HepG2 (cell line): ENCODE data around the gene TNFAIP8L2. TPM values are rescaled to one million over a fixed set of nuclear protein-coding genes. Genes with fewer than 3 reads are reported as not detected.

Experiments
- ATAC-seq: fragments of 200-7000 bp; cut with Tn5 transposase; 3 replicates; pipeline ENCODE4 v1.9.1; 2020; ENCODE audit warnings: mild to moderate bottlenecking, moderate library complexity
- BruUV-seq: library from RNA; stranded (reverse); fragments of 400-500 nt; replicated peaks from 2 replicates; lab custom pipeline; 2021; lab: Mats Ljungman, UMichigan
- CTCF ChIA-PET: fragments of 300-600 bp; formaldehyde crosslinking; extraction: SDS; loops from one replicate; lab custom pipeline; 2021; ENCODE audit warnings: low total read pairs, inconsistent platforms, low intra/inter-chr PET ratio; lab: Yijun Ruan, JAX
- POLR2A ChIA-PET: fragments of 350-600 bp; sonication (Branson Sonifier 250); formaldehyde crosslinking; loops from one replicate; lab custom pipeline; 2020; ENCODE audit warnings: antibody characterized with exemption, inconsistent platforms; lab: Yijun Ruan, JAX
- DNase-seq: peaks from one replicate; pipeline ENCODE4 v3.0.0-alpha.2; 2015; ENCODE audit warnings: low spot score
- FAIRE-seq: peaks from 3 replicates; lab custom pipeline; 2011; peaks lifted over from hg19 to GRCh38; lab: Jason Lieb, UNC
- H2AFZ ChIP-seq: one replicate; pipeline ENCODE4 v1.6.1; 2011; ENCODE audit warnings: low read length, inconsistent platforms
- H3K27ac ChIP-seq: fragments of 300-600 bp; 3 replicates; pipeline ENCODE4 v1.8.0; 2011; ENCODE audit warnings: mixed run types, mild to moderate bottlenecking, mixed read lengths, low read length, inconsistent platforms; ENCODE audit not compliant: insufficient read depth; ENCODE audit errors: extremely low read length
- H3K27me3 ChIP-seq, 2 experiments: fragments of 200-600 bp in 1 of 2; 2 replicates in 1 of 2; 3 replicates in 1 of 2; pipeline versions ENCODE4 v1.6.0 to v1.8.0; 2011; ENCODE audit warnings: low read length in 2 of 2, mild to moderate bottlenecking in 2 of 2, moderate library complexity in 2 of 2, inconsistent platforms in 1 of 2; ENCODE audit not compliant: insufficient read depth in 2 of 2, control insufficient read depth in 1 of 2
- H3K36me3 ChIP-seq, 2 experiments: fragments of 200-600 bp in 1 of 2; replicated peaks in 1 of 2; 2 replicates in 1 of 2; 3 replicates in 1 of 2; pipeline versions ENCODE4 v1.5.1 to v1.8.0; 2011; ENCODE audit warnings: low read length in 2 of 2, inconsistent platforms in 1 of 2; ENCODE audit not compliant: insufficient read depth in 2 of 2, control insufficient read depth in 1 of 2
- H3K4me1 ChIP-seq: 2 replicates; pipeline ENCODE4 v1.5.1; 2012; ENCODE audit warnings: low read length, inconsistent platforms; ENCODE audit not compliant: insufficient read depth
- H3K4me2 ChIP-seq: 2 replicates; pipeline ENCODE4 v1.6.0; 2011; ENCODE audit warnings: low read depth, low read length, inconsistent platforms
- H3K4me3 ChIP-seq, 3 experiments: fragments of 200-600 bp in 1 of 3; sonication (generic), shearing (Covaris generic) in 1 of 3; replicated peaks in 1 of 3; 2 replicates each; pipeline ENCODE4 v1.5.1; 2011 to 2016; ENCODE audit warnings: low read length in 3 of 3, inconsistent platforms in 2 of 3, low read depth in 2 of 3, mild to moderate bottlenecking in 2 of 3, control low read depth in 1 of 3, mixed read lengths in 1 of 3; ENCODE audit not compliant: insufficient read depth in 1 of 3
- H3K79me2 ChIP-seq: one replicate; pipeline ENCODE4 v1.6.1; 2011; ENCODE audit warnings: low read length, inconsistent platforms; ENCODE audit not compliant: insufficient read depth
- H3K9ac ChIP-seq: 2 replicates; pipeline ENCODE4 v1.6.0; 2011; ENCODE audit warnings: mild to moderate bottlenecking, low read depth, low read length, inconsistent platforms; ENCODE audit not compliant: insufficient read depth
- H3K9me3 ChIP-seq: 2 replicates; pipeline ENCODE4 v1.5.1; 2012; ENCODE audit warnings: mild to moderate bottlenecking, low read length
- H4K20me1 ChIP-seq: 2 replicates; pipeline ENCODE4 v1.6.0; 2011; ENCODE audit warnings: inconsistent platforms, mild to moderate bottlenecking, low read length, moderate library complexity; ENCODE audit not compliant: insufficient read depth
- ARNT2 ChIP-seq: sonication (generic); formaldehyde crosslinking; IDR thresholded peaks from 2 replicates; pipeline ENCODE4 v1.8.0; 2022; ENCODE audit warnings: mild to moderate bottlenecking, low read depth, missing genetic modification reagents, moderate library complexity
- ATF3 ChIP-seq: sonication (generic); formaldehyde crosslinking; IDR thresholded peaks from 2 replicates; pipeline ENCODE4 v1.4.0; 2020; ENCODE audit warnings: missing genetic modification reagents
- CEBPB ChIP-seq: IDR thresholded peaks from 2 replicates; pipeline ENCODE4 v1.6.1; 2011; ENCODE audit warnings: low read depth, low read length, improper control_type of control experiment, borderline replicate concordance
- DBP ChIP-seq: sonication (generic); formaldehyde crosslinking; IDR thresholded peaks from 2 replicates; pipeline ENCODE4 v1.4.0; 2020; ENCODE audit warnings: missing genetic modification reagents; ENCODE audit errors: not compliant biosample characterization
- FOSL1 ChIP-seq: sonication (generic); formaldehyde crosslinking; IDR thresholded peaks from 2 replicates; pipeline ENCODE4 v1.9.0; 2021; ENCODE audit warnings: missing genetic modification reagents, borderline replicate concordance
- FOSL2 ChIP-seq: sonication (generic); formaldehyde crosslinking; IDR thresholded peaks from 2 replicates; pipeline ENCODE4 v1.4.0; 2020; ENCODE audit warnings: missing genetic modification reagents
- FOXP1 ChIP-seq, 2 experiments: fragments of 450-650 bp in 1 of 2; IDR thresholded peaks; 2 replicates each; pipeline ENCODE4 v1.6.1; 2017 to 2018; ENCODE audit warnings: antibody characterized with exemption in 1 of 2
- GLI4 ChIP-seq: sonication (generic); formaldehyde crosslinking; IDR thresholded peaks from 2 replicates; pipeline ENCODE4 v1.5.1; 2020; ENCODE audit warnings: missing genetic modification reagents, mild to moderate bottlenecking, moderate library complexity, borderline replicate concordance
- HMG20A ChIP-seq: IDR thresholded peaks from 2 replicates; pipeline ENCODE4 v1.6.1; 2016; ENCODE audit warnings: borderline replicate concordance
- JUNB ChIP-seq: sonication (generic); formaldehyde crosslinking; IDR thresholded peaks from 2 replicates; pipeline ENCODE4 v1.8.0; 2022; ENCODE audit warnings: missing genetic modification reagents, mild to moderate bottlenecking, borderline replicate concordance
- MTERF4 ChIP-seq: sonication (generic); formaldehyde crosslinking; IDR thresholded peaks from 2 replicates; pipeline ENCODE4 v1.8.0; 2023; ENCODE audit warnings: mild to moderate bottlenecking, missing genetic modification reagents
- NCOA2 ChIP-seq: sonication (generic); formaldehyde crosslinking; IDR thresholded peaks from 2 replicates; pipeline ENCODE4 v1.8.0; 2022; ENCODE audit warnings: inconsistent platforms
- NFE2L2 ChIP-seq: fragments of 150-350 bp; IDR thresholded peaks from 2 replicates; pipeline ENCODE4 v1.6.1; 2014; ENCODE audit warnings: low read length
- NR2F1 ChIP-seq, 2 experiments: fragments of 450-650 bp in 1 of 2; formaldehyde crosslinking in 1 of 2; IDR thresholded peaks; 2 replicates each; pipeline versions ENCODE4 v1.5.0 to v1.6.1; 2016 to 2020; ENCODE audit warnings: mild to moderate bottlenecking in 1 of 2, missing compliant biosample characterization in 1 of 2, missing genetic modification reagents in 1 of 2, moderate library complexity in 1 of 2
- NR2F2 ChIP-seq: IDR thresholded peaks from 2 replicates; pipeline ENCODE4 v1.6.1; 2012; ENCODE audit warnings: low read depth, inconsistent platforms, borderline replicate concordance
- SMAD3 ChIP-seq: sonication (generic); formaldehyde crosslinking; IDR thresholded peaks from 2 replicates; pipeline ENCODE4 v1.4.0; 2020; ENCODE audit warnings: missing genetic modification reagents
- SP5 ChIP-seq: IDR thresholded peaks from 2 replicates; pipeline ENCODE4 v1.6.1; 2016; ENCODE audit warnings: low read depth, borderline replicate concordance
- SPEN ChIP-seq: sonication (generic); formaldehyde crosslinking; IDR thresholded peaks from 2 replicates; pipeline ENCODE4 v1.5.1; 2020; ENCODE audit warnings: low read depth, mild to moderate bottlenecking, missing genetic modification reagents
- TCF12 ChIP-seq, 2 experiments: fragments of 450-650 bp in 1 of 2; sonication (generic) in 1 of 2; formaldehyde crosslinking in 1 of 2; IDR thresholded peaks; 2 replicates each; pipeline versions ENCODE4 v1.6.1 to v1.8.0; 2017 to 2022; ENCODE audit warnings: antibody characterized with exemption in 1 of 2, mild to moderate bottlenecking in 1 of 2, missing genetic modification reagents in 1 of 2, moderate library complexity in 1 of 2
- ZBTB20 ChIP-seq: sonication (generic); formaldehyde crosslinking; IDR thresholded peaks from 2 replicates; pipeline ENCODE4 v1.8.1; 2023; ENCODE audit warnings: missing genetic modification reagents, low read depth, mild to moderate bottlenecking, borderline replicate concordance
- ZNF337 ChIP-seq: sonication (generic); formaldehyde crosslinking; IDR thresholded peaks from 2 replicates; pipeline ENCODE4 v1.5.1; 2020; ENCODE audit warnings: missing genetic modification reagents, low read depth, mild to moderate bottlenecking, borderline replicate concordance
- ZNF607 ChIP-seq: sonication (generic); formaldehyde crosslinking; IDR thresholded peaks from 2 replicates; pipeline ENCODE4 v1.5.1; 2020; ENCODE audit warnings: missing genetic modification reagents, mild to moderate bottlenecking, borderline replicate concordance
- ZNF781 ChIP-seq: sonication (generic); formaldehyde crosslinking; IDR thresholded peaks from 2 replicates; pipeline ENCODE4 v1.5.1; 2020; ENCODE audit warnings: borderline replicate concordance, mild to moderate bottlenecking, missing genetic modification reagents; ENCODE audit errors: not compliant biosample characterization
- WGBS: methylation state at CpG from one replicate; pipeline ENCODE4 v1.1.6; 2017; ENCODE audit warnings: low lambda C conversion rate; 5-methylcytosine and 5-hydroxymethylcytosine counted together
- in situ Hi-C: cut with HindIII; loops from 2 replicates; pipeline ENCODE4 v1.10.0; 2017; ENCODE audit warnings: low pct_unique_long_range_greater_than_20kb; ENCODE audit not compliant: extremely low pct_ligation_motif_present
- intact Hi-C: fragments of 100-400 bp; cut with micrococcal nuclease; formaldehyde crosslinking; loops from one replicate; pipeline ENCODE4 v1.10.0; 2022; ENCODE audit not compliant: unreplicated experiment
- polyA plus RNA-seq, 8 experiments: library from polyadenylated mRNA; depleted of rRNA in 3 of 8; stranded (reverse) in 7 of 8; unstranded in 1 of 8; fragments of >200 nt; fragmentation: Illumina TruSeq in 4 of 8; extraction: Trizol in 4 of 8; gene quantifications; 2 replicates each; pipeline versions ENCODE4 v1.2.1 to v1.2.3, GENCODE V29; 2011 to 2016; ENCODE audit warnings: low read depth in 4 of 8, missing spikeins in 1 of 8, mixed read lengths in 1 of 8; ENCODE audit not compliant: insufficient read depth in 1 of 8
- total RNA-seq, 5 experiments: library from RNA; depleted of rRNA; stranded (reverse); fragments of >200 nt; fragmentation: Illumina TruSeq; extraction: Trizol; gene quantifications; 2 replicates each; pipeline ENCODE4 v1.2.3, GENCODE V29; 2016; ENCODE audit warnings: low read depth in 1 of 5

Gene TNFAIP8L2
- total and polyA plus RNA-seq, 2 of the 13 experiments (the other 11 are each of a cell fraction or from before 2014, with no cell fraction given) = not detected

- peak overlapping the region; percentile 93 for H3K27ac ChIP-seq
- ChIA-PET POLR2A (interaction anchor here (1.4 kb wide), 1 partner anchor 57 kb away, joined by 7 read pairs; the partner anchor contains the start of gene PSMD4), CTCF (no interaction called here)
- in situ Hi-C loops (no loop called here), intact Hi-C loops (loop anchor here (1.0 to 5.0 kb wide), 2 partner anchors 83 to 149 kb away; partner anchors contain the start of gene RFX5)
- H3K4me3 ChIP-seq = peak overlapping the region; percentile 87 to 95 (median 94)
- H3K36me3 ChIP-seq = peaks cover 3 to 11% of the 10 kb centered on the region in 2 experiments; a peak in 4 of 5 replicates
- FAIRE-seq = no peak
- peaks cover 34% of the 10 kb centered on the region for H3K4me1 ChIP-seq
- H3K79me2 ChIP-seq = peaks cover 40% of the 10 kb centered on the region
- peak overlapping the region; percentile 89 for H3K9ac ChIP-seq
- no peaks in the 10 kb centered on the region; a peak in 1 of 5 replicates for H3K27me3 ChIP-seq
- H3K9me3 ChIP-seq = no peaks in the 10 kb centered on the region
- peaks cover 17% of the 10 kb centered on the region for H4K20me1 ChIP-seq
- peak; percentile 54 for ATAC-seq
- peak overlapping the region; percentile 87 for H3K4me2 ChIP-seq
- DNase-seq = peak; percentile 81
- 3% methylated on average over 10 of the region's 10 CpGs for WGBS
- TSS peak; percentile 90 for BruUV-seq
- no peak overlapping the region for H2AFZ ChIP-seq
- TF ChIP-seq NFE2L2 (no peak), ZNF781 (CRISPR knock-in tag) (peak; percentile 46), NR2F1 (CRISPR knock-in tag; IDR thresholded peaks at IDR 0.05) (0 out of 4 replicates have a peak, but pooled peaks of 1 of the 2 experiments have one; percentile 4), MTERF4 (CRISPR knock-in tag) (no peak), ZNF337 (CRISPR knock-in tag) (0 out of 2 replicates have a peak, but pooled peaks have one; percentile 12), FOXP1 (IDR thresholded peaks at IDR 0.05) (no peak), FOXP1 (CRISPR knock-in tag; IDR thresholded peaks at IDR 0.05) (0 out of 2 replicates have a peak, but pooled peaks have one; percentile 27), HMG20A (CRISPR knock-in tag) (no peak), DBP (no peak), NR2F2 (0 out of 2 replicates have a peak, but pooled peaks have one; percentile 22), ZBTB20 (CRISPR knock-in tag) (0 out of 2 replicates have a peak, but pooled peaks have one; percentile 13), ATF3 (CRISPR knock-in tag) (0 out of 2 replicates have a peak, but pooled peaks have one; percentile 42), FOSL2 (CRISPR knock-in tag) (peak; percentile 91), JUNB (CRISPR knock-in tag) (0 out of 2 replicates have a peak, but pooled peaks have one; percentile 45), SMAD3 (CRISPR knock-in tag) (peak; percentile 5; the same call in 1 of the 2 replicates), CEBPB (no peak), TCF12 (IDR thresholded peaks at IDR 0.05) (no peak), TCF12 (CRISPR knock-in tag; IDR thresholded peaks at IDR 0.05) (no peak), ZNF607 (peak; percentile 75; the same call in 1 of the 2 replicates), NCOA2 (CRISPR knock-in tag) (no peak), FOSL1 (CRISPR knock-in tag) (peak; percentile 77; the same call in 1 of the 2 replicates), GLI4 (CRISPR knock-in tag) (no peak), SPEN (CRISPR knock-in tag) (no peak), ARNT2 (CRISPR knock-in tag) (no peak), SP5 (0 out of 2 replicates have a peak, but pooled peaks have one; percentile 52)
These were observed 41.4 kb downstream of the TNFAIP8L2 start for GRCh38 chr1:151197863-151198253.
